Iris pigment epithelial cell (primary cell): ENCODE data around the gene PIK3C3.
A peak's percentile ranks its signal among the peaks of the same experiment; 100 is the strongest.
"Not testable (repeated sequence)": the region's sequence is repeated elsewhere in the genome, so short reads cannot be mapped to it uniquely, and the experiment has no call there.

Source experiments
- DNase-seq: peaks from one replicate; pipeline ENCODE4 v3.0.0-alpha.2; 2011; ENCODE audit warnings: low read depth

The PIK3C3 gene

GRCh38 chr18:42024131-42024530 lies 69.1 kb downstream of the PIK3C3 start:
- no peak for DNase-seq

GRCh38 chr18:42025491-42025890 lies 70.5 kb downstream of the PIK3C3 start:
- DNase-seq, result no peak

- DNase-seq, result no peak
These were observed 71.1 kb downstream of the PIK3C3 start for GRCh38 chr18:42025974-42026625.

GRCh38 chr18:42028247-42028832 lies 73.3 kb downstream of the PIK3C3 start:
- DNase-seq, result peak; percentile 48

- no peak for DNase-seq
These were observed 74.1 kb downstream of the PIK3C3 start for GRCh38 chr18:42029092-42029491.

- peak; percentile 43 for DNase-seq
These were observed 75.7 kb downstream of the PIK3C3 start for GRCh38 chr18:42030586-42031182.

GRCh38 chr18:42032447-42032846 lies 77.4 kb downstream of the PIK3C3 start:
- no peak for DNase-seq

GRCh38 chr18:42033137-42033810 lies 78.2 kb downstream of the PIK3C3 start:
- DNase-seq, result no peak

- DNase-seq, result peak; percentile 87
These were observed 83.9 kb downstream of the PIK3C3 start for GRCh38 chr18:42038936-42039335.

GRCh38 chr18:42039396-42039795 lies 84.4 kb downstream of the PIK3C3 start:
- no peak for DNase-seq

GRCh38 chr18:42041793-42042192 lies 86.8 kb downstream of the PIK3C3 start:
- no peak for DNase-seq

- peak; percentile 70 for DNase-seq
These were observed 90.3 kb downstream of the PIK3C3 start for GRCh38 chr18:42045346-42045745.

- peak; percentile 78 for DNase-seq
These were observed 92.7 kb downstream of the PIK3C3 start for GRCh38 chr18:42047721-42048120.

- DNase-seq, result peak; percentile 97
These were observed 93.1 kb downstream of the PIK3C3 start for GRCh38 chr18:42048158-42048557.

- DNase-seq, result not testable (repeated sequence)
These were observed 94.5 kb downstream of the PIK3C3 start for GRCh38 chr18:42049536-42049935.

- no peak for DNase-seq
These were observed 96.4 kb downstream of the PIK3C3 start for GRCh38 chr18:42051411-42051810.

GRCh38 chr18:42052122-42052708 lies 97.2 kb downstream of the PIK3C3 start:
- peak; percentile 43 for DNase-seq

GRCh38 chr18:42053188-42053781 lies 98.3 kb downstream of the PIK3C3 start:
- DNase-seq, result peak; percentile 64

GRCh38 chr18:42064109-42064508 lies 109.1 kb downstream of the PIK3C3 start:
- peak; percentile 24 for DNase-seq

GRCh38 chr18:42067518-42067917 lies 112.5 kb downstream of the PIK3C3 start:
- no peak for DNase-seq

- DNase-seq, result peak; percentile 34
These were observed 113.0 kb downstream of the PIK3C3 start for GRCh38 chr18:42068030-42068429.

GRCh38 chr18:42069036-42069435 lies 114.0 kb downstream of the PIK3C3 start:
- DNase-seq, result no peak
